Measurements from ENCODE around the gene EIF4B. TPM values are rescaled to one million over a fixed set of nuclear protein-coding genes. Genes with fewer than 3 reads are reported as not detected.
A peak's percentile ranks its signal among the peaks of the same experiment; 100 is the strongest.
"Not testable (repeated sequence)": the region's sequence is repeated elsewhere in the genome, so short reads cannot be mapped to it uniquely, and the experiment has no call there.

EIF4B gene
- total RNA-seq, 1 donor from 2014 or later, result 544 TPM

DNA sequence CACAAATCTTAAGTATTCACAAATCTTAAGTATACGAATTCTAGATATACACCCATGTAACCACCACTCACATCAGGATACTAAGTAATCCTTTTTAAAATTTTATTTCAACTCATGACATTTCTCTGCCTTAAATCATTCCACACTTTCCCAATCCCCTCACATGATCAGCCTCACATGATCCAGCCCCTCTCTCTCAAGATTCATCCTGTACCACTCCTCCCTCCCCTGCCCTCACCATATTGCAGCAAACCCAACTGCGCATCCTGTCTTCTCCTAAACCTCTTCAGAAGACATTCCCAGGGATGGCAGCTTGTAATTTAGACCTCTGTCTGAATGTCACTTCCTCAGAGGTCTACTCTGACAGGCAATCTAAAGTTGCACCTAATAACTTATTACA is 1.7 kb upstream of the EIF4B start:
- Mint-ChIP-seq H3K27ac (peak overlapping the region; percentile 64), H3K4me1 (peaks cover 36% of the 10 kb centered on the region), H3K36me3 (no peaks in the 10 kb centered on the region), H3K4me3 (peak overlapping the region; percentile 99), H3K27me3 (ENCODE audit: low read depth) (no peaks in the 10 kb centered on the region), H3K9me3 (no peaks in the 10 kb centered on the region)
- TF ChIP-seq, protein P1, sequence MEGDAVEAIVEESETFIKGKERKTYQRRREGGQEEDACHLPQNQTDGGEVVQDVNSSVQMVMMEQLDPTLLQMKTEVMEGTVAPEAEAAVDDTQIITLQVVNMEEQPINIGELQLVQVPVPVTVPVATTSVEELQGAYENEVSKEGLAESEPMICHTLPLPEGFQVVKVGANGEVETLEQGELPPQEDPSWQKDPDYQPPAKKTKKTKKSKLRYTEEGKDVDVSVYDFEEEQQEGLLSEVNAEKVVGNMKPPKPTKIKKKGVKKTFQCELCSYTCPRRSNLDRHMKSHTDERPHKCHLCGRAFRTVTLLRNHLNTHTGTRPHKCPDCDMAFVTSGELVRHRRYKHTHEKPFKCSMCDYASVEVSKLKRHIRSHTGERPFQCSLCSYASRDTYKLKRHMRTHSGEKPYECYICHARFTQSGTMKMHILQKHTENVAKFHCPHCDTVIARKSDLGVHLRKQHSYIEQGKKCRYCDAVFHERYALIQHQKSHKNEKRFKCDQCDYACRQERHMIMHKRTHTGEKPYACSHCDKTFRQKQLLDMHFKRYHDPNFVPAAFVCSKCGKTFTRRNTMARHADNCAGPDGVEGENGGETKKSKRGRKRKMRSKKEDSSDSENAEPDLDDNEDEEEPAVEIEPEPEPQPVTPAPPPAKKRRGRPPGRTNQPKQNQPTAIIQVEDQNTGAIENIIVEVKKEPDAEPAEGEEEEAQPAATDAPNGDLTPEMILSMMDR (IDR thresholded peaks at IDR 0.05; ENCODE audit: unreplicated experiment), result no peak
- DNase-seq (ENCODE audit: low spot score in 2 of 2, unreplicated experiment in 2 of 2), result no peak

DNA sequence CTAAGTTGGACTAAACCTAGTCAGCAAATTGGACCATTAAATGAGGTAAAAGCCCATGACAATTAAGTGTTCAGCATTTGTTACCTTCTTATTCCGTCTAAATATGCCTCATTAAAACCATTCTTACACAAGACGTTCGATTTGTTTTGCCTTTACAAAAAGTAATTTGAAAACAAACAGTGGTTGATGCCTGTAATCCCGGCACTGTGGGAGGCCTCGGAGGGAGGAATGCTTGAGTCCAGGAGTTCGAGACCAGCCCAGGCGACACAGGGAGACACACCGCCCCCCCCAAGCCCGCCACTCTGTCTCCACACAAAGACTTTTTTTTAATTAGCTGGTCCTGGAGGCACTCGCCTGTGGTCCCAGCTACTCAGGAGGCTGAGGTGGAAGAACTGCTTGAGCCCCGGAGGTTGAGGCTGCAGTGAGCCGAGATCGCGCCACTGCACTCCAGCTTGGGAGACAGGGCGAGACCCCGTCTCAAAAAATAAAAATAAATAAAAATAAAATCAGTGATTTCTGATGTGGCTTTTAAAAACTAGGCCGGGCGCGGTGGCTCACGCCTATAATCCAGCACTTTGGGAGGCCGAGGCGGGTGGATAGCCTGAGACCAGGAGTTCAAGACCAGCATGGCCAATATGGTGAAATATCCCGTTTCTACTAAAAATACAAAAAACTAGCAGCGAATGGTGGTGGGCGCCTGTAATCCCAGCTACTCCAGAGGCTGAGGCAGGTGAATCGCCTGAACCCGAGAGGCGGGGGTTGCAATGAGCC is 856 bp upstream of the EIF4B start:
- peak overlapping the region; percentile 99 for H3K4me3 Mint-ChIP-seq
- no peaks in the 10 kb centered on the region for H3K9me3 Mint-ChIP-seq
- no peaks in the 10 kb centered on the region for H3K27me3 Mint-ChIP-seq (ENCODE audit: low read depth)
- no peaks in the 10 kb centered on the region for H3K36me3 Mint-ChIP-seq
- H3K4me1 Mint-ChIP-seq, result peaks cover 44% of the 10 kb centered on the region
- DNase-seq (ENCODE audit: low spot score in 2 of 2, unreplicated experiment in 2 of 2), result no peak
- H3K27ac Mint-ChIP-seq, result peak overlapping the region; percentile 100
- TF ChIP-seq, protein P1 (IDR thresholded peaks at IDR 0.05; ENCODE audit: unreplicated experiment), result no peak

DNA sequence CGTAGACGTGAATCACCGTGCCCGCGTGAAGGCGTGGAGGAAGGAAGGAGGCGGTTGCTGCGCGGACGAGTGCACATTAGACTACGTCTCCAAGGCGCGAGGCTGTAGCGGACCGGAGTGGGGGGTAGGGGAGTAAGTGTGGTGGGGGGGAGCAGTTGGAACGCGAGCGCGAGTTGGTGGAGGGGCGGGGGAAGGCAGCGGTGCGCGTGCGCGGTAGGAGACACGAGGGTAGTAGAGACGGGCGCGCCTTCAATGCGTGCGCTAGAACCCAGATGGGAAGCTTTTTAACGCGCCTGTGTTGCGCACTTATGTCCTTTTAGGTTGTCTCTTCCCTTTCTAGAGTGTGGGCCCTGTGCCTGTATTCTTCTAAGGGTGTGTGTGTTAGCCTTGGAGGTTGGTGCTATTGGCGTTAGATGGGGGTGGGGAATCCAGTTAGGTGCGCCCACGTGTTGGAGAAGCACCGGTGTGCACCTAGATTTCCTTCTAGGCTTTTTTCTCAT is 604 bp downstream of the EIF4B start:
- peaks cover 3% of the 10 kb centered on the region for H3K36me3 Mint-ChIP-seq
- H3K9me3 Mint-ChIP-seq, result no peaks in the 10 kb centered on the region
- no peaks in the 10 kb centered on the region for H3K27me3 Mint-ChIP-seq (ENCODE audit: low read depth)
- H3K4me3 Mint-ChIP-seq, result peak overlapping the region; percentile 99
- H3K4me1 Mint-ChIP-seq, result peaks cover 45% of the 10 kb centered on the region
- H3K27ac Mint-ChIP-seq, result peak overlapping the region; percentile 100
- TF ChIP-seq, protein P1 (IDR thresholded peaks at IDR 0.05; ENCODE audit: unreplicated experiment), result no peak
- DNase-seq (ENCODE audit: low spot score in 2 of 2, unreplicated experiment in 2 of 2), result peak; percentile 68 to 77

DNA sequence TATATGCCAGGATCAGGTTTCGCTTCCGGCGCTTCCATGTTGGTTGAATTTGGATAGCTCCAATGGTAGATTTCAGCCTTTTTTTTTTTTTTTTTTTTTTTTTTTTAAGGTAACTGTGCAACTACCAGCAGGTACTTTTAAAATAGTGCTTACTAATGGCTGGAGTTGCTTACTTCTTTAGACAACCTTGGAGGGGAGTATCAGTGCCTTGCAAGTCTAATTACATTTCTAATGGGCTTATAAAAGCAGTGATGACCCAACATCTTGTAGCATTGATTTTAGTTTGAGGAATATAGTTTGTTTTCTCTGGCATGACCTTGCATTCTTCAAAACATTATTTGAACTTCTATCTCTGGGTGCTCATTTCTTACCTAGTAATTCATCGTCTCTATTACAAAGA is 1.1 kb downstream of the EIF4B start:
- peaks cover 45% of the 10 kb centered on the region for H3K4me1 Mint-ChIP-seq
- peaks cover 4% of the 10 kb centered on the region for H3K36me3 Mint-ChIP-seq
- TF ChIP-seq, protein P1 (IDR thresholded peaks at IDR 0.05; ENCODE audit: unreplicated experiment), result no peak

DNA sequence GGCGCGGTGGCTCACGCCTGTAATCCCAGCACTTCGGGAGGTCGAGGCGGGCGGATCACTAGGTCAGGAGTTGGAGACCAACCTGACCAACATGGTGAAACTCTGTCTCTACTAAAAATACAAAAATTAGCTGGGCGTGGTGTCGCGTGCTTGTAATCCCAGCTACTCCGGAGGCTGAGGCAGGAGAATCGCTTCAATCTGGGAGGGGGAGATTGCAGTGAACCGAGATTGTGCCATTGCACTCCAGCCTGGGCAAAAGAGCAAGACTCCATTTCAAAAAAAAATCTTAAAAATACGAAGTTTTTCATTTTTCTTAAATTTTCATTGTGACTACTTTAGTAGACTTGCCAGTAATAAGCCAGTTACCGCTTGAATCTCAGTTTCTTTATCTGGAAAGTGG is 2.5 kb downstream of the EIF4B start:
- Mint-ChIP-seq H3K4me3 (peak overlapping the region; percentile 99), H3K27ac (peak overlapping the region; percentile 89), H3K4me1 (peaks cover 45% of the 10 kb centered on the region)
- H3K36me3 Mint-ChIP-seq; H3K9me3 Mint-ChIP-seq; H3K27me3 Mint-ChIP-seq (ENCODE audit: low read depth); DNase-seq (ENCODE audit: low spot score in 2 of 2, unreplicated experiment in 2 of 2): not testable (repeated sequence)

More for the DNA sequence above, 1.1 kb downstream of the EIF4B start:
- Mint-ChIP-seq H3K27me3 (ENCODE audit: low read depth) (no peaks in the 10 kb centered on the region), H3K27ac (peak overlapping the region; percentile 100), H3K4me3 (peak overlapping the region; percentile 99), H3K9me3 (no peaks in the 10 kb centered on the region)
- DNase-seq (ENCODE audit: low spot score in 2 of 2, unreplicated experiment in 2 of 2), result no peak

DNA sequence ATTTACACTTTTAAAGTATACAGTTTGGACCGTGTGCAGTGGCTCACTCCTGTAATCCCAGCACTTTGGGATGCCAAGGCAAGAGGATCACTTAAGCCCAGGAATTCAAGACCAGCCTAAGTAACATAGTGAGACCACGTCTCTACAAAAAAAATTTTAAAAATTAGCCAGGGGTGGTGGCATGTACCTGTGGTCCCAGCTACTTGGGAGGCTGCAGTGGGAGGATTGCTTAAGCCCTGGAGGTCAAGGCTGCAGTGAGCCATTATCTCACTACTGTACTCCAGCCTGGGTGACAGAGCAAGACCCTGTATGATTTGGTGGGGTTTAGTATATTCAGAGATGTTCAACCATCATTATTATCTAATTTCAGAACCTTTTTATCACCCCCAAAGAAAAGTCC is 4.7 kb downstream of the EIF4B start:
- Mint-ChIP-seq H3K4me1 (peaks cover 29% of the 10 kb centered on the region), H3K27ac (peak overlapping the region; percentile 17), H3K9me3 (no peaks in the 10 kb centered on the region), H3K36me3 (peaks cover 9% of the 10 kb centered on the region), H3K4me3 (no peak overlapping the region), H3K27me3 (ENCODE audit: low read depth) (no peaks in the 10 kb centered on the region)
- DNase-seq (ENCODE audit: low spot score in 2 of 2, unreplicated experiment in 2 of 2), result no peak
- TF ChIP-seq, protein P1 (IDR thresholded peaks at IDR 0.05; ENCODE audit: unreplicated experiment), result no peak
